SK-N-SH (cell line): ENCODE results near the gene HSPB9. TPM values are rescaled to one million over a fixed set of nuclear protein-coding genes. Genes with fewer than 3 reads are reported as not detected.

ENCODE experiments used
- CTCF ChIA-PET: fragments of 300-600, 350-600 bp; formaldehyde crosslinking; extraction: SDS; loops from one replicate; lab custom pipeline; 2021; lab: Yijun Ruan, JAX
- POLR2A ChIA-PET: fragments of 350-600 bp; sonication (Branson Sonifier 250); formaldehyde crosslinking; extraction: SDS; loops from one replicate; lab custom pipeline; 2020; ENCODE audit warnings: antibody characterized with exemption, inconsistent platforms; lab: Yijun Ruan, JAX
- DNase-seq: peaks from one replicate; pipeline ENCODE4 v3.0.0; 2012
- H2AFZ ChIP-seq: fragments of 200-600 bp; sonication (generic); 2 replicates; pipeline ENCODE4 v1.8.1; 2016; ENCODE audit warnings: antibody characterized with exemption, mild to moderate bottlenecking, low read depth
- H3F3A ChIP-seq: fragments of 200-600 bp; sonication (generic); replicated peaks from 2 replicates; pipeline ENCODE3; 2016; ENCODE audit warnings: antibody characterized with exemption, mild to moderate bottlenecking; ENCODE audit not compliant: insufficient read depth
- H3K27ac ChIP-seq, 2 experiments: fragments of 200-500 bp in 1 of 2; fragments of 200-600 bp in 1 of 2; sonication (Bioruptor generic) in 1 of 2; sonication (generic), shearing (Covaris generic) in 1 of 2; 2 replicates each; pipeline versions ENCODE4 v1.5.1 to v1.6.1; 2014 to 2016; ENCODE audit warnings: low read depth in 2 of 2, inconsistent platforms in 1 of 2, low read length in 1 of 2, mild to moderate bottlenecking in 1 of 2, mixed read lengths in 1 of 2
- H3K27me3 ChIP-seq: fragments of 200-600 bp; sonication (generic), shearing (Covaris generic); 2 replicates; pipeline ENCODE4 v1.6.1; 2016; ENCODE audit warnings: mixed run types; ENCODE audit not compliant: insufficient read depth
- H3K36me3 ChIP-seq, 2 experiments: fragments of 200-500 bp in 1 of 2; fragments of 200-600 bp in 1 of 2; sonication (Bioruptor generic) in 1 of 2; sonication (generic) in 1 of 2; replicated peaks in 1 of 2; 2 replicates each; pipeline versions ENCODE3 to v1.5.1; 2014 to 2016; ENCODE audit warnings: low read length in 1 of 2, mild to moderate bottlenecking in 1 of 2; ENCODE audit not compliant: insufficient read depth in 2 of 2, control insufficient read depth in 1 of 2
- H3K4me1 ChIP-seq, 2 experiments: fragments of 200-500 bp in 1 of 2; fragments of 200-600 bp in 1 of 2; sonication (Bioruptor generic) in 1 of 2; sonication (generic), shearing (Covaris generic) in 1 of 2; 2 replicates each; pipeline versions ENCODE4 v1.5.1 to v1.6.1; 2014 to 2016; ENCODE audit warnings: low read depth in 1 of 2, low read length in 1 of 2, mixed run types in 1 of 2; ENCODE audit not compliant: insufficient read depth in 2 of 2, control insufficient read depth in 1 of 2
- H3K4me2 ChIP-seq: fragments of 200-600 bp; sonication (generic), shearing (Covaris generic); 2 replicates; pipeline ENCODE4 v1.6.1; 2017; ENCODE audit warnings: mixed run types
- H3K4me3 ChIP-seq, 2 experiments: fragments of 200-500 bp in 1 of 2; fragments of 200-600 bp in 1 of 2; sonication (Bioruptor generic) in 1 of 2; sonication (generic), shearing (Covaris generic) in 1 of 2; 2 replicates each; pipeline versions ENCODE4 v1.5.1 to v1.8.1; 2014 to 2016; ENCODE audit warnings: low read depth in 2 of 2, inconsistent platforms in 1 of 2, low read length in 1 of 2, mild to moderate bottlenecking in 1 of 2, mixed read lengths in 1 of 2, moderate library complexity in 1 of 2
- H3K79me2 ChIP-seq: fragments of 200-600 bp; sonication (generic); 2 replicates; pipeline ENCODE4 v1.8.1; 2017; ENCODE audit warnings: mild to moderate bottlenecking; ENCODE audit not compliant: insufficient read depth
- H3K9ac ChIP-seq: fragments of 200-600 bp; sonication (generic); 2 replicates; pipeline ENCODE4 v1.6.1; 2017; ENCODE audit warnings: mixed run types
- H3K9me2 ChIP-seq: fragments of 200-600 bp; sonication (generic); 2 replicates; pipeline ENCODE4 v1.6.1; 2017; ENCODE audit warnings: mixed run types
- H3K9me3 ChIP-seq: fragments of 200-600 bp; sonication (generic); 2 replicates; pipeline ENCODE4 v1.6.1; 2017; ENCODE audit warnings: mixed run types, mild to moderate bottlenecking, moderate library complexity
- H4K20me1 ChIP-seq: fragments of 200-600 bp; sonication (generic); 2 replicates; pipeline ENCODE4 v1.6.1; 2017; ENCODE audit warnings: mild to moderate bottlenecking, mixed run types; ENCODE audit not compliant: insufficient read depth
- ELF1 ChIP-seq: IDR thresholded peaks from 2 replicates; pipeline ENCODE4 v1.4.0; 2012
- FOSL2 ChIP-seq: IDR thresholded peaks from 2 replicates; pipeline ENCODE4 v1.4.0; 2012; ENCODE audit warnings: low read depth, mild to moderate bottlenecking, moderate library complexity, borderline replicate concordance
- FOXJ3 ChIP-seq: sonication (generic); formaldehyde crosslinking; IDR thresholded peaks from 2 replicates; pipeline ENCODE4 v1.5.1; 2020; ENCODE audit warnings: mild to moderate bottlenecking, missing genetic modification reagents
- FOXM1 ChIP-seq: IDR thresholded peaks from 2 replicates; pipeline ENCODE4 v1.4.0; 2012; ENCODE audit warnings: low read depth, mild to moderate bottlenecking
- GABPA ChIP-seq: IDR thresholded peaks from 2 replicates; pipeline ENCODE4 v1.4.0; 2012; ENCODE audit warnings: low read depth, mild to moderate bottlenecking
- GATA2 ChIP-seq: sonication (generic); formaldehyde crosslinking; IDR thresholded peaks from 2 replicates; pipeline ENCODE4 v1.5.0; 2020; ENCODE audit warnings: mild to moderate bottlenecking, missing genetic modification reagents
- IRF3 ChIP-seq: fragments of 150-350 bp; IDR thresholded peaks from 2 replicates; pipeline ENCODE4 v1.6.1; 2016; ENCODE audit warnings: mild to moderate bottlenecking, low read depth, low read length
- JUND ChIP-seq: IDR thresholded peaks from 2 replicates; pipeline ENCODE4 v1.4.0; 2012
- MEF2A ChIP-seq: IDR thresholded peaks from 2 replicates; pipeline ENCODE4 v1.4.0; 2012; ENCODE audit warnings: low read depth, borderline replicate concordance
- MXI1 ChIP-seq: IDR thresholded peaks from 2 replicates; pipeline ENCODE4 v1.6.1; 2012; ENCODE audit warnings: mild to moderate bottlenecking, low read depth, low read length, improper control_type of control experiment
- NFIC ChIP-seq: IDR thresholded peaks from 2 replicates; pipeline ENCODE4 v1.4.0; 2012; ENCODE audit warnings: borderline replicate concordance
- NRF1 ChIP-seq: IDR thresholded peaks from 2 replicates; pipeline ENCODE4 v1.6.1; 2012; ENCODE audit warnings: low read depth, mild to moderate bottlenecking, low read length
- RCOR1 ChIP-seq: fragments of 150-350 bp; IDR thresholded peaks from 2 replicates; pipeline ENCODE4 v1.6.1; 2017; ENCODE audit warnings: antibody characterized with exemption, low read length
- REST ChIP-seq: IDR thresholded peaks from 2 replicates; pipeline ENCODE4 v1.6.1; 2012; ENCODE audit warnings: mild to moderate bottlenecking, low read depth, low read length, moderate library complexity
- RFX5 ChIP-seq: IDR thresholded peaks from 2 replicates; pipeline ENCODE4 v1.6.1; 2012; ENCODE audit warnings: mild to moderate bottlenecking, improper control_type of control experiment, low read length
- RXRA ChIP-seq: IDR thresholded peaks from 2 replicates; pipeline ENCODE4 v1.4.0; 2012; ENCODE audit warnings: low read depth, mild to moderate bottlenecking, borderline replicate concordance
- TAF1 ChIP-seq: IDR thresholded peaks from 2 replicates; pipeline ENCODE4 v1.6.1; 2012; ENCODE audit warnings: low read depth, mild to moderate bottlenecking, low read length, moderate library complexity, borderline replicate concordance
- TEAD4 ChIP-seq: IDR thresholded peaks from 2 replicates; pipeline ENCODE4 v1.4.0; 2012; ENCODE audit warnings: mild to moderate bottlenecking, borderline replicate concordance; ENCODE audit not compliant: insufficient read depth
- USF1 ChIP-seq: IDR thresholded peaks from 2 replicates; pipeline ENCODE4 v1.4.0; 2012; ENCODE audit warnings: low read depth, borderline replicate concordance
- YY1 ChIP-seq: IDR thresholded peaks from 2 replicates; pipeline ENCODE4 v1.4.0; 2012; ENCODE audit warnings: low read depth, mild to moderate bottlenecking
- WGBS: methylation state at CpG from one replicate; pipeline ENCODE4 v1.1.6; 2017; ENCODE audit warnings: low lambda C conversion rate; 5-methylcytosine and 5-hydroxymethylcytosine counted together
- polyA plus RNA-seq, 3 experiments: library from polyadenylated mRNA; depleted of rRNA; stranded (reverse); fragments of >200 nt; gene quantifications; 2 replicates each; pipeline ENCODE4 v1.2.3, GENCODE V29; 2012

The HSPB9 gene
- polyA plus RNA-seq, 1 of the 3 experiments (the other 2 are of a cell fraction), result 0.05 TPM

- H3F3A ChIP-seq, result no peaks in the 10 kb centered on the region
- H3K27ac ChIP-seq, result no peak overlapping the region
- H3K36me3 ChIP-seq, result no peaks in the 10 kb centered on the region
- POLR2A ChIA-PET, result no interaction called here
- peaks cover 0 to 4% of the 10 kb centered on the region in 2 experiments; a peak in 1 of 4 replicates for H3K4me1 ChIP-seq
- H3K9me3 ChIP-seq, result no peaks in the 10 kb centered on the region
- WGBS, result 90% methylated on average over 10 of the region's 12 CpGs
- H3K27me3 ChIP-seq, result peaks cover 5% of the 10 kb centered on the region; the same call in 1 of the 2 replicates
- H2AFZ ChIP-seq, result no peak overlapping the region
- H3K4me3 ChIP-seq, result no peak overlapping the region
- H3K9ac ChIP-seq, result no peak overlapping the region
- CTCF ChIA-PET, result interaction anchor here (0.8 to 29.9 kb wide), 3 partner anchors 23 to 71 kb away, joined by 3 to 496 read pairs (median 187); partner anchors contain the start of genes DNAJC7 and NKIRAS2
- no peaks in the 10 kb centered on the region for H3K79me2 ChIP-seq
- no peak for TF ChIP-seq GATA2 (CRISPR knock-in tag)
- TF ChIP-seq RFX5, result no peak
- TF ChIP-seq JUND, result no peak
- no peak for TF ChIP-seq FOSL2
- TF ChIP-seq NFIC, result no peak
- TF ChIP-seq RXRA, result no peak
- TF ChIP-seq YY1, result no peak
- TF ChIP-seq IRF3, result no peak
- TF ChIP-seq NRF1, result no peak
- no peak for TF ChIP-seq TEAD4
- no peak for TF ChIP-seq TAF1
- TF ChIP-seq FOXJ3, result no peak
- TF ChIP-seq ELF1, result no peak
- no peak for TF ChIP-seq FOXM1
- TF ChIP-seq REST, result no peak
- no peak for TF ChIP-seq GABPA
- TF ChIP-seq MXI1, result no peak
- TF ChIP-seq USF1, result no peak
- no peak for TF ChIP-seq MEF2A
- no peak for TF ChIP-seq RCOR1
- no peaks in the 10 kb centered on the region for H3K9me2 ChIP-seq
- H3K4me2 ChIP-seq, result no peak overlapping the region
- H4K20me1 ChIP-seq, result no peaks in the 10 kb centered on the region
- no peak for DNase-seq
These were observed 28.1 kb upstream of the HSPB9 start for GRCh38 chr17:42094375-42095069.
